ENCODE measurements around the gene SEC61A1.

SEC61A1 gene

GRCh38 chr3:128081846-128082245 is 29.6 kb downstream of the SEC61A1 start:
- H2AFZ ChIP-seq (ENCODE audit: low read length), result no peak overlapping the region
- H3K9ac ChIP-seq (ENCODE audit: low read length), result no peak overlapping the region
- no peaks in the 10 kb centered on the region for H3K79me2 ChIP-seq (ENCODE audit: insufficient read depth, low read length)
- H3K4me1 ChIP-seq (ENCODE audit: insufficient read depth, low read length, severe bottlenecking), result peaks cover under 1% of the 10 kb centered on the region
- H3K9me2 ChIP-seq (ENCODE audit: low read depth, low read length), result no peaks in the 10 kb centered on the region
- H3F3A ChIP-seq (ENCODE audit: insufficient read depth, low read length), result no peaks in the 10 kb centered on the region
- no peak overlapping the region for H3K4me3 ChIP-seq (ENCODE audit: low read depth, low read length, poor library complexity, severe bottlenecking)
- no peak overlapping the region for H3K27ac ChIP-seq (ENCODE audit: low read depth, low read length, poor library complexity, severe bottlenecking)
- no peaks in the 10 kb centered on the region for H3K9me3 ChIP-seq (ENCODE audit: low read length)
- no peaks in the 10 kb centered on the region for H3K27me3 ChIP-seq (ENCODE audit: insufficient read depth, low read length)
- TF ChIP-seq EZH2 (IDR thresholded peaks at IDR 0.05; ENCODE audit: borderline replicate concordance, low read length) (no peak), CTCF (IDR thresholded peaks at IDR 0.05; ENCODE audit: low read length) (no peak)
- H4K20me1 ChIP-seq (ENCODE audit: insufficient read depth, low read length), result no peaks in the 10 kb centered on the region
- peaks cover 89% of the 10 kb centered on the region for H3K36me3 ChIP-seq (ENCODE audit: insufficient read depth, low read length)
- no peak overlapping the region for H3K4me2 ChIP-seq (ENCODE audit: low read length)

DNA sequence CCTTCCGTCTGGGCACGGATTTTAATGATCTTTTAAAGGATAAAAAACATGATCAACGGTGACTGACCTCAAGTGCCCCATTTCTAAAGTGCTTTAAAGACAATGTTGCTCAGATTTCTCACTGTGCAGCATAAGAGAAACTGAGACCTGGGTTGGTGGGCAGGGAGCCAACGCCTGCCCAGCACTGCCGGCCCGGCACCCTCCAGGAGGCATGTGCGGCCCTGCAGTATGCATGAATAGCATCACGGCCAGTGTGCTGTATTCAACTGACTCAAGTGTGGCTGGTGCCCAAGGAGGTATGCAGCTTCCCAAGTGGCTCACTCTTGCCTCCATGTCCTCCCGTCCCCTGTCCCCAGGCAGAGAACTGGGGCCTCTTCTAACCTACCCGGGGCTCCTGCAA is 30.3 kb downstream of the SEC61A1 start:
- Histone ChIP-seq H3F3A (ENCODE audit: insufficient read depth, low read length) (no peaks in the 10 kb centered on the region), H3K36me3 (ENCODE audit: insufficient read depth, low read length) (peaks cover 96% of the 10 kb centered on the region), H2AFZ (ENCODE audit: low read length) (no peak overlapping the region), H3K79me2 (ENCODE audit: insufficient read depth, low read length) (no peaks in the 10 kb centered on the region), H3K9me2 (ENCODE audit: low read depth, low read length) (no peaks in the 10 kb centered on the region), H3K4me2 (ENCODE audit: low read length) (no peak overlapping the region), H3K4me3 (ENCODE audit: low read depth, low read length, poor library complexity, severe bottlenecking) (no peak overlapping the region), H3K27ac (ENCODE audit: low read depth, low read length, poor library complexity, severe bottlenecking) (no peak overlapping the region), H3K9ac (ENCODE audit: low read length) (no peak overlapping the region), H3K9me3 (ENCODE audit: low read length) (no peaks in the 10 kb centered on the region), H3K4me1 (ENCODE audit: insufficient read depth, low read length, severe bottlenecking) (no peaks in the 10 kb centered on the region), H3K27me3 (ENCODE audit: insufficient read depth, low read length) (no peaks in the 10 kb centered on the region), H4K20me1 (ENCODE audit: insufficient read depth, low read length) (no peaks in the 10 kb centered on the region)
- no peak for TF ChIP-seq CTCF (IDR thresholded peaks at IDR 0.05; ENCODE audit: low read length)
- no peak for TF ChIP-seq EZH2 (IDR thresholded peaks at IDR 0.05; ENCODE audit: borderline replicate concordance, low read length)

- no peaks in the 10 kb centered on the region for H4K20me1 ChIP-seq (ENCODE audit: insufficient read depth, low read length)
- no peaks in the 10 kb centered on the region for H3K27me3 ChIP-seq (ENCODE audit: insufficient read depth, low read length)
- TF ChIP-seq CTCF (IDR thresholded peaks at IDR 0.05; ENCODE audit: low read length) (no peak), EZH2 (IDR thresholded peaks at IDR 0.05; ENCODE audit: borderline replicate concordance, low read length) (no peak)
- no peaks in the 10 kb centered on the region for H3K79me2 ChIP-seq (ENCODE audit: insufficient read depth, low read length)
- H3F3A ChIP-seq (ENCODE audit: insufficient read depth, low read length), result no peaks in the 10 kb centered on the region
- H3K27ac ChIP-seq (ENCODE audit: low read depth, low read length, poor library complexity, severe bottlenecking), result no peak overlapping the region
- H2AFZ ChIP-seq (ENCODE audit: low read length), result no peak overlapping the region
- no peaks in the 10 kb centered on the region for H3K9me3 ChIP-seq (ENCODE audit: low read length)
- no peak overlapping the region for H3K9ac ChIP-seq (ENCODE audit: low read length)
- no peak overlapping the region for H3K4me2 ChIP-seq (ENCODE audit: low read length)
- H3K36me3 ChIP-seq (ENCODE audit: insufficient read depth, low read length), result peaks cover 95% of the 10 kb centered on the region
- H3K4me3 ChIP-seq (ENCODE audit: low read depth, low read length, poor library complexity, severe bottlenecking), result no peak overlapping the region
- H3K4me1 ChIP-seq (ENCODE audit: insufficient read depth, low read length, severe bottlenecking), result no peaks in the 10 kb centered on the region
- H3K9me2 ChIP-seq (ENCODE audit: low read depth, low read length), result no peaks in the 10 kb centered on the region
Measured at GRCh38 chr3:128083396-128083795, 31.2 kb downstream of the SEC61A1 start.
